ACHN (cell line): ENCODE results near the gene IMMP1L.

Experiments used
- DNase-seq: peaks from one replicate; pipeline ENCODE4 v3.0.0-alpha.2; 2015
- in situ Hi-C: cut with HindIII; loops from 2 replicates; pipeline ENCODE4 v1.10.0; 2017; ENCODE audit warnings: low sequenced_read_pairs, low pct_ligation_motif_present, low pct_unique_long_range_greater_than_20kb

IMMP1L gene

DNA sequence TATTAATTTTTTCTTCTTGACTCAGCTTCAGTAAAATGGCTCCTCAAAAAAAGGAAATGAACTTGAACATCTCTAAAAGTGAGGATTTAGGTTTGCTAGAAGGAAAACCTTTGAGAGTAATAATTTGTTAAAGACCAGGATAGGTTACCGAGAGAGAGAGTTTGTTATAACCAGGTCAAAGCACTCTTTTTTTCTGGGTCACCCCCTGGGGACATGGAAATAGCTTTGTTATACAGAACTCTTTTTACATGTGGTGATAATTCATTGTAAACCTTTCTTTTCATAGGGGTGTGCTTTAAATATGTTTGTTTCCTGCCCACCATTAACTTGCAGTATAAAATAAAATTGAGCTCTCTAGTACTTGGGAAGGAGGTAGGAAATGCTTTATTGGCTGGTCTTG is 92.1 kb downstream of the IMMP1L start:
- DNase-seq = no peak
- in situ Hi-C loops = no loop called here

DNA sequence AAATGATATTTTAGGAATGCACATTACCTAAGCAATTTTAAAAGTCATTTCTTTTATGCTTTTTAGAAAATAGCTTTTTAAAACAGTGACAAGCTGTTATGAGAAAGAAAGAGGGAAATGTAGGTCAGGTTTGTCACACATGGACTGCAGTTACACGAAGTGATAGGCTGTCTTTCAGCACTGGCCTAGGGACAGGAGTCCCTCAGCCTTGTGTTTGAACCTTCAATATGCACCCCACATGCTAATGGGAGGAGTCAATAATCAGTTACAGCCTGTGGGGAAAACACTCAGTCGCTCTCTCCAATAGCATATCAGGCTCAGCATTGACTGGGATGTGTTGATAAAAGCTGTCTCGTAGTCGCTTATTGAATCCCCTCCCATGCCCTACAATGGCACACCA is 94.0 kb downstream of the IMMP1L start:
- DNase-seq = no peak
- in situ Hi-C loops = no loop called here

DNA sequence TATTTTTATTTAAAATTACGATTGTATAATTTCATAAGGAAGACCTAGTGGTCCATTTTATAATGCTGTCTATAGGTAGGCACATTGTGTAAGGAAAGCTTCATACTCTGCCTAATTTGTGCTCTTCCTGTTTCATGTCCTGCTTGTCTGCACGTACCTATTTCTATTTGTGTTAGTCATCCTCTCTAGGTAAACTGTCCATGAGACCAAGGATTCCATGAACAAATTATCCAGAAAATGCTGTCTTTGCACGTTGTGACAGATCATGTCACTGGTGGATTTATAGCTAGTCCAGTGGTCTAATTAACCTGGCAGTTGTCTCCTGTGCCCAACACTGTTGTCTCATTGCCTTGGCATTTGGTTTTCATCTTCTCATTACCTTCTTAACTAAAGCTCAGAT is 95.1 kb downstream of the IMMP1L start:
- in situ Hi-C loops = no loop called here

DNA sequence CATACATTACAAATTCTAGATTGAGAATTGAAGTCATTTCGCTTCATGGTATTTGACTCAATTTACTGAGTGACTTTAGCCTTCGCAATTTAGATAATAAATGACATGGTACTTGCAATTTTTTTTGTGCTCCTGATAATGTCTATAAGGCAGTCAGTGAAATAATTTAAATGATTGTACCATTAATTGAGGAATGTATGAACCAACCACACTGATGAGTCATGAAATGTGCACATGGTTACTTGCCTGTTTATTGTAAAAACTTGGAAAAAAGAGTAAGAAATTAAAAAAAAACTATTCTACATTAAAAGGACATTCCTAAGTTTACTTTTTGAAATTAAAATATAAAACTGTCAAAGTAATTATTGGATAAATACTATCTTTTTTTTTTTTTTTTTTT is 96.5 kb downstream of the IMMP1L start:
- no peak for DNase-seq
- in situ Hi-C loops = no loop called here

More for the DNA sequence above, 95.1 kb downstream of the IMMP1L start:
- DNase-seq = no peak

DNA sequence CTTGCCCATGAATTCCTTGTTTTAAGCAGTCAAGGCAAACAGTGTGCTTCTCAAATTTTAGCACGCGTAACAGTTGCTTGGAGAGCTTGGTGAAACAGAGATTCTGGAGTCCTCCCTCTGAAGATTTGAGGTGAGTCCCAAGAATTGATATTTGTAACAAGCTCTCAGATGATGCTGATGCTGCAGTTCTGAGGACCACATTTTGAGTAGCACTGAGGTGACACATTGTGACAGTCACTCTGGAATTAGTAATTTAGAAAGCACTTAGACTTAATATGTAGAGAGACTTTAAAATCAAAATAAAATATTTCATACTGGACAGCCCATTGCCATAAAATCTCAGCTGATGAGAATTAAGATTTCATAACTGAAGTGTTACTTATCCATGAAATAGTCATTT is 101.2 kb downstream of the IMMP1L start:
- in situ Hi-C loops = no loop called here
- no peak for DNase-seq

DNA sequence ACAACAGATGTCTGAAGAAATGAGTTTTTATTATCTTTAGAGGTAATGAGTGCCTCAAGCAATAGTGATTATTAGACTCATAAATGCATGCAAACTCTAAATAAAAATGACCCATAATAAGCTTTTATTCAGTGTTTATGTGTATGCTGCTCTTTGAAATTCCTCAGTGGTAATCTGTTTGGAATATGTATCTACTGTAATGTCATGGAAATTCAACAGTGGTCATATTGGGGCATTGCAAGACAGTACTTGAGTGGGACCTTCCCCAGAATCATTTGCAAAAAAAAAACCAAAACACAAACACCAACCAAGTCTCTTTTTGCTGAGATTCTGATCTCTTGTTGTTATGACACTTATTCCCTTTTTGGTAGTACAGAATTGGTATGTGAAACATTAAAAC is 104.8 kb downstream of the IMMP1L start:
- in situ Hi-C loops = no loop called here
- DNase-seq = no peak

DNA sequence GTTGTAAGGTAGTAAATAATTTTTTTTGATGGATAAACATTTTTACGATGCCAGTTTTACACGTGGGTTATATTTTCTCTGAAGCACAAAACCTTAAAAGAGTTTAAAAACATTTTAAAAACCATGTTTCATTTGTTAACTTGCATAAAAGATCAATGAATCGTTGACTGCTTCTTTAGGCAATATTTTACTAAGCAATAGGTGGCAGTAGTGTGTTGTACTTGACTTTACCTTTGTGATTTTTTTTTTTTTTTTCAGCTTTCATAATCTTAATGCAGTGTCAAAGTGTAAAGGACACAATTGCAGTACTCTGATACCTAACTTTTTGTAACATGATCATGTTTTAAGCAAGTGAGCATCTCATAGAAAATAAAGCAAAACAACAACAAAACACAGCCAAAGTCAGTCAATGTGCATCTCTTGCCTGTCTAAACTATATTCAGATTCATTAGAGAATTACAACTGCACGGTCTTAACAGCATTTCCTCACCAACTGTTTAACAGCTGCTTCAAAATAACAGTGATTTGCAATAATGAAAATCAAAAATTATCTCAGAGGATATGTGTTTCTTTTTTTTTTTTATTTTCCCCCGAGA is 112.1 kb downstream of the IMMP1L start:
- in situ Hi-C loops = no loop called here
- peak; percentile 50 for DNase-seq

DNA sequence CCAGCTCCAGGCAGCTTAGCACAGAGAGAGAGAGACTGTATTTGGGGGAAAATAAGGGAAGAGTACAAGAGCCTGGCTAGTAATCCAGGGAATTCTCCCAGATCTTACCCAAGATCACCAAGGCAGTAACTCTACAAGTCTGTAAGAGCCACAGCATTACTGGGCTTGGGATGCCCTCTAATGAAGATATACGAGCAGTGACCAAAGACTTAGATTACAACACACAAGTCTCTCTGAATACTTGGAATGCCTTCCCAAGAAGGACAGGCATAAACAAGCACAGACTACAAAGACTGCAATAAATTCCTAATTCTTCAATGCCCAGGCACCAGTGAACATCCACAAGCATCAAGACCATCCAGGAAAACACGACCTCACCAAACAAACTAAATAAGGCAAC is 122.0 kb downstream of the IMMP1L start:
- in situ Hi-C loops = no loop called here
- DNase-seq = no peak

DNA sequence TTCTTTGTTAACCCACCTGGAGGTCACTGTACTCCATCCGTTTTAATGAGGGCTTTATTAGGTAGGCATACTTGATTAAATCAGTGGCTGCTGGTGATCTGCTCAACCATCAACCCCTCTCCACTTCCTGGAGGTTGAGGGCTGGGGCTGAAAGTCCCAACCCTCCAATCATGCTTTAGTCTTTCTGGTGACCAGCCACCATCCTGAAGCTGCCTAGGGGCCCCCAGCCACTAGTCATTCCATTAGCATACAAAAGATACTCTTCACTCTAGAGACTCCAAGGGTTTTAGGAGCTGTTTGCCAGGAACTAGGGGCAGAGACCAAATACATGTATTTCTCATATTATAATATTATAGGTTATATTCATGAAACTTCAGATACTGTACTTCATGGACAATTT is 126.3 kb downstream of the IMMP1L start:
- DNase-seq = no peak
- in situ Hi-C loops = no loop called here
